ENCODE results near the gene MMADHC. TPM values are rescaled to one million over a fixed set of nuclear protein-coding genes. Genes with fewer than 3 reads are reported as not detected.

Gene MMADHC
- total RNA-seq, 1 donor from 2014 or later = 122 TPM

DNA sequence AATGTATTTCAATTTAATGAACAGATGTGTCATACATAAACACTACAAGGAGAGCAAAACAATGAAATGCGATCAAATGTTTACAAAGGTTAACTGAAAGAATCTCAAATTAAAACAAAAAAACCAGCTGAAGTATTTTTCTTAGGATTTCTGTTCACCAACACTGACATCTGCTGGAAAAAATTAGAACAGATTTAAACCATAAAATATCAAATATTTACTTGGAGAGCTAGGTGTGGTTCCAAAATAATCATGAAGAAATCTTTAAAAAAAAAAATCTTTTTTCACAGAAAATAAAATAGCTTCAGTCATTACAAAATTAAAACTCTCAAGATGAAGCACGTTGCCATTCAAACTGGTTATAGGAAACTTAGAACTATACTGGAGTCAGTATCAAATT lies 13.8 kb downstream of the MMADHC start:
- no peaks in the 10 kb centered on the region for H3K27me3 ChIP-seq (ENCODE audit: insufficient read depth, low read length)
- H3K9me3 ChIP-seq (ENCODE audit: insufficient read depth, low read depth, low read length) = no peaks in the 10 kb centered on the region
- peaks cover 41% of the 10 kb centered on the region for H4K20me1 ChIP-seq (ENCODE audit: insufficient read depth, low read length)
- no peak overlapping the region for H3K27ac ChIP-seq (ENCODE audit: low read depth, low read length)
- Mint-ChIP-seq H3K36me3 (ENCODE audit: low read depth, unreplicated experiment) (peaks cover 4% of the 10 kb centered on the region), H3K27me3 (ENCODE audit: low read depth, unreplicated experiment) (no peaks in the 10 kb centered on the region), H3K27ac (ENCODE audit: unreplicated experiment) (no peak overlapping the region), H3K4me3 (ENCODE audit: unreplicated experiment) (no peak overlapping the region), H3K4me1 (ENCODE audit: low read depth, unreplicated experiment) (peaks cover 7% of the 10 kb centered on the region), H3K9me3 (ENCODE audit: unreplicated experiment) (no peaks in the 10 kb centered on the region)
- DNase-seq (ENCODE audit: low read depth) (no peak), FAIRE-seq (peak; percentile 37)
- H2AFZ ChIP-seq (ENCODE audit: low read depth, low read length) = no peak overlapping the region
- H3K9ac ChIP-seq (ENCODE audit: low read length) = no peak overlapping the region
- no peak overlapping the region for H3K4me2 ChIP-seq (ENCODE audit: low read length)
- TF ChIP-seq EZH2 (IDR thresholded peaks at IDR 0.05; ENCODE audit: insufficient read depth, low read length) (no peak), CTCF (IDR thresholded peaks at IDR 0.05; ENCODE audit: insufficient read depth, low read depth, low read length) (peak; percentile 33)
- H3K79me2 ChIP-seq (ENCODE audit: insufficient read depth, low read length) = peaks cover 25% of the 10 kb centered on the region
- H3K36me3 ChIP-seq (ENCODE audit: insufficient read depth, low read length) = peaks cover 71% of the 10 kb centered on the region
- H3K4me1 ChIP-seq (ENCODE audit: insufficient read depth, low read length) = no peaks in the 10 kb centered on the region
- no peak overlapping the region for H3K4me3 ChIP-seq (ENCODE audit: insufficient read depth, low read depth, low read length)

- H3K36me3 ChIP-seq (ENCODE audit: insufficient read depth, low read length) = peaks cover 73% of the 10 kb centered on the region
- peaks cover 17% of the 10 kb centered on the region for H3K79me2 ChIP-seq (ENCODE audit: insufficient read depth, low read length)
- no peak overlapping the region for H3K9ac ChIP-seq (ENCODE audit: low read length)
- no peaks in the 10 kb centered on the region for H3K9me3 ChIP-seq (ENCODE audit: insufficient read depth, low read depth, low read length)
- DNase-seq (ENCODE audit: low read depth) (no peak), FAIRE-seq (no peak)
- Mint-ChIP-seq H3K4me1 (ENCODE audit: low read depth, unreplicated experiment) (peaks cover 7% of the 10 kb centered on the region), H3K27ac (ENCODE audit: unreplicated experiment) (peak overlapping the region; percentile 68), H3K27me3 (ENCODE audit: low read depth, unreplicated experiment) (no peaks in the 10 kb centered on the region), H3K4me3 (ENCODE audit: unreplicated experiment) (no peak overlapping the region), H3K9me3 (ENCODE audit: unreplicated experiment) (no peaks in the 10 kb centered on the region), H3K36me3 (ENCODE audit: low read depth, unreplicated experiment) (peaks cover 4% of the 10 kb centered on the region)
- no peak overlapping the region for H3K4me3 ChIP-seq (ENCODE audit: insufficient read depth, low read depth, low read length)
- no peak overlapping the region for H2AFZ ChIP-seq (ENCODE audit: low read depth, low read length)
- H3K27ac ChIP-seq (ENCODE audit: low read depth, low read length) = no peak overlapping the region
- H3K4me2 ChIP-seq (ENCODE audit: low read length) = no peak overlapping the region
- no peak for TF ChIP-seq EZH2 (IDR thresholded peaks at IDR 0.05; ENCODE audit: insufficient read depth, low read length)
- no peak for TF ChIP-seq CTCF (IDR thresholded peaks at IDR 0.05; ENCODE audit: insufficient read depth, low read depth, low read length)
- H3K27me3 ChIP-seq (ENCODE audit: insufficient read depth, low read length) = no peaks in the 10 kb centered on the region
- H4K20me1 ChIP-seq (ENCODE audit: insufficient read depth, low read length) = peaks cover 34% of the 10 kb centered on the region
- no peaks in the 10 kb centered on the region for H3K4me1 ChIP-seq (ENCODE audit: insufficient read depth, low read length)
Observed at GRCh38 chr2:149572102-149572953, 15.2 kb downstream of the MMADHC start.

GRCh38 chr2:149568138-149568537 lies 19.4 kb downstream of the MMADHC start:
- peak; percentile 43 for FAIRE-seq
- no peak overlapping the region for H3K4me2 ChIP-seq (ENCODE audit: low read length)
- peaks cover 7% of the 10 kb centered on the region for H3K4me1 Mint-ChIP-seq (ENCODE audit: low read depth, unreplicated experiment)
- H3K79me2 ChIP-seq (ENCODE audit: insufficient read depth, low read length) = peaks cover 11% of the 10 kb centered on the region
- H3K4me3 ChIP-seq (ENCODE audit: insufficient read depth, low read depth, low read length) = no peak overlapping the region
- no peaks in the 10 kb centered on the region for H3K4me1 ChIP-seq (ENCODE audit: insufficient read depth, low read length)
- no peak overlapping the region for H3K27ac ChIP-seq (ENCODE audit: low read depth, low read length)
- no peaks in the 10 kb centered on the region for H3K27me3 ChIP-seq (ENCODE audit: insufficient read depth, low read length)
- peaks cover 4% of the 10 kb centered on the region for H3K36me3 Mint-ChIP-seq (ENCODE audit: low read depth, unreplicated experiment)
- H3K36me3 ChIP-seq (ENCODE audit: insufficient read depth, low read length) = peaks cover 51% of the 10 kb centered on the region
- no peaks in the 10 kb centered on the region for H3K9me3 ChIP-seq (ENCODE audit: insufficient read depth, low read depth, low read length)
- H2AFZ ChIP-seq (ENCODE audit: low read depth, low read length) = no peak overlapping the region
- no peaks in the 10 kb centered on the region for H3K9me3 Mint-ChIP-seq (ENCODE audit: unreplicated experiment)
- no peak overlapping the region for H3K27ac Mint-ChIP-seq (ENCODE audit: unreplicated experiment)
- H3K27me3 Mint-ChIP-seq (ENCODE audit: low read depth, unreplicated experiment) = no peaks in the 10 kb centered on the region
- no peak for TF ChIP-seq EZH2 (IDR thresholded peaks at IDR 0.05; ENCODE audit: insufficient read depth, low read length)
- TF ChIP-seq CTCF (IDR thresholded peaks at IDR 0.05; ENCODE audit: insufficient read depth, low read depth, low read length) = no peak
- H4K20me1 ChIP-seq (ENCODE audit: insufficient read depth, low read length) = peaks cover 13% of the 10 kb centered on the region
- H3K4me3 Mint-ChIP-seq (ENCODE audit: unreplicated experiment) = no peak overlapping the region
- DNase-seq (ENCODE audit: low read depth) = no peak
- no peak overlapping the region for H3K9ac ChIP-seq (ENCODE audit: low read length)

All from astrocyte (in vitro differentiated cells and primary cell).